ENCODE measurements around the gene PTPRG. TPM values are rescaled to one million over a fixed set of nuclear protein-coding genes. Genes with fewer than 3 reads are reported as not detected.
"Not testable (repeated sequence)": the region's sequence is repeated elsewhere in the genome, so short reads cannot be mapped to it uniquely, and the experiment has no call there.

The PTPRG gene
- total RNA-seq, 2 experiments from 2014 or later: 0.13 to 0.70 TPM

DNA sequence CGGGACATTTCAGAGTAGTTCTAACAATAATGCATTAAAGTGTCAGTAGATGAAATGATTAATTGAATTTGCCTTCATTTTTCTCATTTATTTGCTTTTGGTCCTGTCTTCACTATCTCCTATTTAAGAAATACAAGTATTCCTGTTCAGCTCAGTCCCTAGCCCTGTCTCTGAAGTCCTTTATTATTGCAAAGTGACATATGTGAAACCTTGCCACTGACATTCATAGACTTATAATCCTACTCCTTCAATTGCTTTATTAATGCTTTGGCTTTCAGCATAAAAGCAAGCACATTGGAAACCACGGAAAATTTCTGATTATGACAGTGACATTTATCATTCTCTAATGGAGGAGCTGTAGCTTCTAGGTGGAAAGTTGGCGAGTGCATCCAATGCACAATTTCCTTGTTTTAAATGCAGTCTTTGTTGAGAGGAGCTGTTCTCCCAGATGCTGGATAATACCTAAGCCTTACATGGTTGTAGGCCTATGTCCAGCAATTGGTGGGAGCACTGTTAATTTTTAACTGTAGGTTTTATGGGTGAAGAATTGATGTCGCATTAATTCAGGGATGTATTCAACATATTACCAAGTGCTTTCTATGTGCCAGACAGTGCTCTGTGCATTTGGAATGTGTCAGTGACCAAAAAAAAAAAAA lies 474.2 kb downstream of the PTPRG start:
- Histone ChIP-seq H3K4me1 (ENCODE audit: insufficient read depth, low read length, poor library complexity, severe bottlenecking) (no peaks in the 10 kb centered on the region), H3K4me2 (ENCODE audit: low read length) (no peak overlapping the region), H3K79me2 (ENCODE audit: insufficient read depth, low read depth, low read length) (no peaks in the 10 kb centered on the region), H3K4me3 (ENCODE audit: low read depth, low read length, poor library complexity, severe bottlenecking) (no peak overlapping the region), H3K27ac (ENCODE audit: low read depth, low read length, poor library complexity, severe bottlenecking) (no peak overlapping the region), H3K36me3 (ENCODE audit: insufficient read depth, low read length) (no peaks in the 10 kb centered on the region), H3K9me3 (ENCODE audit: low read length) (no peaks in the 10 kb centered on the region), H3K9me2 (ENCODE audit: insufficient read depth, low read length) (no peaks in the 10 kb centered on the region), H4K20me1 (ENCODE audit: insufficient read depth, low read length) (no peaks in the 10 kb centered on the region), H2AFZ (ENCODE audit: low read length) (no peak overlapping the region)
- intact Hi-C loops (cut with micrococcal nuclease; ENCODE audit: unreplicated experiment): no loop called here
- POLR2A ChIA-PET: interaction anchor here (0.6 kb wide), 1 partner anchor 434 kb away, joined by 3 read pairs; no protein-coding TSS in a partner anchor
- TF ChIP-seq, protein P1, sequence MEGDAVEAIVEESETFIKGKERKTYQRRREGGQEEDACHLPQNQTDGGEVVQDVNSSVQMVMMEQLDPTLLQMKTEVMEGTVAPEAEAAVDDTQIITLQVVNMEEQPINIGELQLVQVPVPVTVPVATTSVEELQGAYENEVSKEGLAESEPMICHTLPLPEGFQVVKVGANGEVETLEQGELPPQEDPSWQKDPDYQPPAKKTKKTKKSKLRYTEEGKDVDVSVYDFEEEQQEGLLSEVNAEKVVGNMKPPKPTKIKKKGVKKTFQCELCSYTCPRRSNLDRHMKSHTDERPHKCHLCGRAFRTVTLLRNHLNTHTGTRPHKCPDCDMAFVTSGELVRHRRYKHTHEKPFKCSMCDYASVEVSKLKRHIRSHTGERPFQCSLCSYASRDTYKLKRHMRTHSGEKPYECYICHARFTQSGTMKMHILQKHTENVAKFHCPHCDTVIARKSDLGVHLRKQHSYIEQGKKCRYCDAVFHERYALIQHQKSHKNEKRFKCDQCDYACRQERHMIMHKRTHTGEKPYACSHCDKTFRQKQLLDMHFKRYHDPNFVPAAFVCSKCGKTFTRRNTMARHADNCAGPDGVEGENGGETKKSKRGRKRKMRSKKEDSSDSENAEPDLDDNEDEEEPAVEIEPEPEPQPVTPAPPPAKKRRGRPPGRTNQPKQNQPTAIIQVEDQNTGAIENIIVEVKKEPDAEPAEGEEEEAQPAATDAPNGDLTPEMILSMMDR (conservative IDR thresholded peaks at IDR 0.05; ENCODE audit: low read length): no peak
- TF ChIP-seq EZH2phosphoT487 (IDR thresholded peaks at IDR 0.05; ENCODE audit: borderline replicate concordance, low read depth, low read length): no peak
- BruUV-seq (replicated peaks): no TSS peak
- no peak for DNase-seq (ENCODE audit: low spot score)
- CTCF ChIA-PET (ENCODE audit: unreplicated experiment): no interaction called here

DNA sequence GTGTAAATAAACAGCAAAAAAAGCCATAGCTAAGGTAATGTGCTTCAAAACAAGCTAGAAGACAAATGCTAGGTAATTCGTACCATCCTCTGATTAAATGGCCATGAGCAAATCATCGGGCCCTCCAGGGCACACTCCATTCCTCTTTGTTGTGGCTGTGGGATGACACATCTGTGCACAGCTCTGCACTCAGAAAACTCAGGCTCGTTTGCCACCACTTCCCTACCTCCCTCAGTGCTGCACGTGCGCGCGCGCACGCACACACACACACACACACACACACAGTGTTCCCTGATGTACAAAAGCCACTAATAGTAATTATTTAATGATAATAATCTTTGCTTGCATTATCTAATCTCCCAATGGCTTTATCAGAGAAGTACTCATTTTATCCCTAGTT lies 475.4 kb downstream of the PTPRG start:
- Histone ChIP-seq H4K20me1 (ENCODE audit: insufficient read depth, low read length) (no peaks in the 10 kb centered on the region), H3K4me1 (ENCODE audit: insufficient read depth, low read length, poor library complexity, severe bottlenecking) (no peaks in the 10 kb centered on the region), H2AFZ (ENCODE audit: low read length) (no peak overlapping the region), H3K79me2 (ENCODE audit: insufficient read depth, low read depth, low read length) (no peaks in the 10 kb centered on the region), H3K27ac (ENCODE audit: low read depth, low read length, poor library complexity, severe bottlenecking) (no peak overlapping the region), H3K36me3 (ENCODE audit: insufficient read depth, low read length) (no peaks in the 10 kb centered on the region), H3K4me3 (ENCODE audit: low read depth, low read length, poor library complexity, severe bottlenecking) (no peak overlapping the region), H3K9me3 (ENCODE audit: low read length) (no peaks in the 10 kb centered on the region), H3K9me2 (ENCODE audit: insufficient read depth, low read length) (no peaks in the 10 kb centered on the region), H3K4me2 (ENCODE audit: low read length) (no peak overlapping the region)
- intact Hi-C loops (cut with micrococcal nuclease; ENCODE audit: unreplicated experiment): no loop called here
- no peak for DNase-seq (ENCODE audit: low spot score)
- ChIA-PET POLR2A (interaction anchor here (0.6 kb wide), 2 partner anchors 9 to 273 kb away, joined by 3 to 4 read pairs; no protein-coding TSS in a partner anchor), CTCF (ENCODE audit: unreplicated experiment) (no interaction called here)
- no TSS peak for BruUV-seq (replicated peaks)
- TF ChIP-seq, protein P1 (conservative IDR thresholded peaks at IDR 0.05; ENCODE audit: low read length): no peak
- TF ChIP-seq EZH2phosphoT487 (IDR thresholded peaks at IDR 0.05; ENCODE audit: borderline replicate concordance, low read depth, low read length): no peak

DNA sequence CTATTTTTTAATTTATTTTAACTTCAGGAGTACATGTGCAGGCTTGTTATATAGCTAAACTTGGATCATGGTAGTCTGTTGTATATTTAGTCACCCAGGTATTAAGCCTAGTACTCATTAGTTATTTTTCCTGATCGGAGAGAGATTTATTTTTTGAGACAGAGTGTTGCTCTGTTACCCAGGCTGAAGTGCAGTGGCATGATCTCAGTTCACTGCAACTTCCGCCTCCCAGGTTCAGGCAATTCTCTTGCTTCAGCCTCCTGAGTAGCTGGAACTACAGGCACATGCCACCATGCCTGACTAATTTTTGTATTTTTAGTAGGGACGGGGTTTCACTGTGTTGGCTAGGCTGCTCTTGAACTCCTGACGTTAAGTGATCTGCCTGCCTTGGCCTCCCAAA lies 477.4 kb downstream of the PTPRG start:
- POLR2A ChIA-PET; H3K79me2 ChIP-seq (ENCODE audit: insufficient read depth, low read depth, low read length); DNase-seq (ENCODE audit: low spot score); H3K4me2 ChIP-seq (ENCODE audit: low read length); BruUV-seq (replicated peaks); CTCF ChIA-PET (ENCODE audit: unreplicated experiment); H2AFZ ChIP-seq (ENCODE audit: low read length); H3K4me3 ChIP-seq (ENCODE audit: low read depth, low read length, poor library complexity, severe bottlenecking); H3K9me3 ChIP-seq (ENCODE audit: low read length); H3K4me1 ChIP-seq (ENCODE audit: insufficient read depth, low read length, poor library complexity, severe bottlenecking); H3K36me3 ChIP-seq (ENCODE audit: insufficient read depth, low read length); H3K9me2 ChIP-seq (ENCODE audit: insufficient read depth, low read length); intact Hi-C loops (cut with micrococcal nuclease; ENCODE audit: unreplicated experiment); H4K20me1 ChIP-seq (ENCODE audit: insufficient read depth, low read length); H3K27ac ChIP-seq (ENCODE audit: low read depth, low read length, poor library complexity, severe bottlenecking): not testable (repeated sequence)
